ENCODE measurements around the gene CRB3. TPM values are rescaled to one million over a fixed set of nuclear protein-coding genes. Genes with fewer than 3 reads are reported as not detected.

Gene CRB3
- total RNA-seq, 1 donor from 2014 or later, result 71.2 TPM

- Mint-ChIP-seq H3K4me1 (ENCODE audit: low read depth) (peaks cover 16% of the 10 kb centered on the region), H3K36me3 (ENCODE audit: insufficient read depth) (peaks cover 13% of the 10 kb centered on the region), H3K27ac (no peak overlapping the region), H3K4me3 (ENCODE audit: low read depth) (no peak overlapping the region), H3K27me3 (peaks cover 3% of the 10 kb centered on the region), H3K9me3 (ENCODE audit: low read depth) (no peaks in the 10 kb centered on the region)
- no peak for DNase-seq (ENCODE audit: low spot score, unreplicated experiment)
- no peak for TF ChIP-seq CTCF (IDR thresholded peaks at IDR 0.05; ENCODE audit: unreplicated experiment)
These were observed 6.1 kb downstream of the CRB3 start for GRCh38 chr19:6470173-6470572.

GRCh38 chr19:6471076-6471475 lies 7.0 kb downstream of the CRB3 start:
- Mint-ChIP-seq H3K9me3 (ENCODE audit: low read depth) (no peaks in the 10 kb centered on the region), H3K4me3 (ENCODE audit: low read depth) (no peak overlapping the region), H3K27ac (no peak overlapping the region), H3K36me3 (ENCODE audit: insufficient read depth) (peaks cover 11% of the 10 kb centered on the region), H3K27me3 (peaks cover 8% of the 10 kb centered on the region), H3K4me1 (ENCODE audit: low read depth) (peaks cover 10% of the 10 kb centered on the region)
- DNase-seq (ENCODE audit: low spot score, unreplicated experiment), result no peak
- TF ChIP-seq CTCF (IDR thresholded peaks at IDR 0.05; ENCODE audit: unreplicated experiment), result no peak

GRCh38 chr19:6472713-6473112 lies 8.6 kb downstream of the CRB3 start:
- H3K27me3 Mint-ChIP-seq, result peaks cover 12% of the 10 kb centered on the region
- H3K4me3 Mint-ChIP-seq (ENCODE audit: low read depth), result no peak overlapping the region

GRCh38 chr19:6473647-6474046 lies 9.6 kb downstream of the CRB3 start:
- H3K27me3 Mint-ChIP-seq, result peaks cover 12% of the 10 kb centered on the region

More at GRCh38 chr19:6472713-6473112, 8.6 kb downstream of the CRB3 start:
- Mint-ChIP-seq H3K27ac (no peak overlapping the region), H3K4me1 (ENCODE audit: low read depth) (peaks cover 10% of the 10 kb centered on the region), H3K36me3 (ENCODE audit: insufficient read depth) (peaks cover 7% of the 10 kb centered on the region), H3K9me3 (ENCODE audit: low read depth) (no peaks in the 10 kb centered on the region)
- no peak for TF ChIP-seq CTCF (IDR thresholded peaks at IDR 0.05; ENCODE audit: unreplicated experiment)
- no peak for DNase-seq (ENCODE audit: low spot score, unreplicated experiment)

GRCh38 chr19:6475321-6476108 lies 11.4 kb downstream of the CRB3 start:
- no peaks in the 10 kb centered on the region for H3K9me3 Mint-ChIP-seq (ENCODE audit: low read depth)
- peaks cover 18% of the 10 kb centered on the region for H3K27me3 Mint-ChIP-seq
- peaks cover 4% of the 10 kb centered on the region for H3K4me1 Mint-ChIP-seq (ENCODE audit: low read depth)
- H3K36me3 Mint-ChIP-seq (ENCODE audit: insufficient read depth), result no peaks in the 10 kb centered on the region
- no peak overlapping the region for H3K27ac Mint-ChIP-seq
- DNase-seq (ENCODE audit: low spot score, unreplicated experiment), result no peak
- TF ChIP-seq CTCF (IDR thresholded peaks at IDR 0.05; ENCODE audit: unreplicated experiment), result no peak
- peak overlapping the region; percentile 52 for H3K4me3 Mint-ChIP-seq (ENCODE audit: low read depth)

More at GRCh38 chr19:6473647-6474046, 9.6 kb downstream of the CRB3 start:
- Mint-ChIP-seq H3K4me3 (ENCODE audit: low read depth) (no peak overlapping the region), H3K27ac (peak overlapping the region; percentile 41), H3K4me1 (ENCODE audit: low read depth) (peaks cover 10% of the 10 kb centered on the region), H3K36me3 (ENCODE audit: insufficient read depth) (peaks cover 2% of the 10 kb centered on the region), H3K9me3 (ENCODE audit: low read depth) (no peaks in the 10 kb centered on the region)
- TF ChIP-seq CTCF (IDR thresholded peaks at IDR 0.05; ENCODE audit: unreplicated experiment), result no peak
- DNase-seq (ENCODE audit: low spot score, unreplicated experiment), result no peak
